Right lobe of liver (tissue), 6 donors: Measurements from ENCODE around the gene RHBG. TPM values are rescaled to one million over a fixed set of nuclear protein-coding genes. Genes with fewer than 3 reads are reported as not detected.

Experiments
- ATAC-seq, 4 donors: fragments of 200-7000 bp; cut with Tn5 transposase; one replicate each; pipeline ENCODE4 v1.9.1; 2020; ENCODE audit warnings: mild to moderate bottlenecking in 4 of 4, moderate library complexity in 4 of 4
- DNase-seq, 3 donors: peaks; one replicate each; pipeline ENCODE4 v3.0.0-alpha.2; 2020
- H3K27ac ChIP-seq, 3 donors: fragments of 200-600 bp; one replicate each; pipeline ENCODE4 v1.8.0; 2022
- H3K27me3 ChIP-seq, 2 donors: fragments of 200-600 bp; one replicate each; pipeline ENCODE4 v1.8.0; 2022
- H3K36me3 ChIP-seq, 4 donors: fragments of 200-600 bp; sonication (generic) in 1 of 4; one replicate each; pipeline versions ENCODE4 v1.5.1 to v1.8.0; 2017 to 2022; ENCODE audit warnings: control low read depth in 1 of 4
- H3K4me1 ChIP-seq, 4 donors: fragments of 200-600 bp; sonication (generic) in 1 of 4; one replicate each; pipeline versions ENCODE4 v1.5.1 to v1.8.0; 2017 to 2022; ENCODE audit warnings: control low read depth in 1 of 4
- H3K4me3 ChIP-seq, 3 donors: fragments of 200-600 bp; one replicate each; pipeline ENCODE4 v1.8.0; 2022
- H3K9me3 ChIP-seq, 4 donors: fragments of 200-600 bp; sonication (generic) in 1 of 4; one replicate each; pipeline versions ENCODE4 v1.5.1 to v1.8.0; 2017 to 2022; ENCODE audit warnings: control low read depth in 1 of 4
- CTCF ChIP-seq, 4 donors: fragments of 200-600 bp in 3 of 4; fragments of 450-650 bp in 1 of 4; IDR thresholded peaks; one replicate each; pipeline versions ENCODE4 v1.5.1 to v1.8.0; 2016 to 2022; ENCODE audit warnings: antibody characterized with exemption in 4 of 4, mild to moderate bottlenecking in 2 of 4
- POLR2A ChIP-seq: fragments of 450-650 bp; IDR thresholded peaks from one replicate; pipeline ENCODE4 v1.6.1; 2017; ENCODE audit warnings: antibody characterized with exemption, mild to moderate bottlenecking
- WGBS: methylation state at CpG from one replicate; pipeline ENCODE4 v1.1.6; 2018; ENCODE audit warnings: low coverage, low lambda C conversion rate; ENCODE audit not compliant: insufficient coverage; ENCODE audit errors: missing lambda C conversion rate; 5-methylcytosine and 5-hydroxymethylcytosine counted together
- intact Hi-C, 2 donors: fragments of 100-400 bp; cut with DNase I; formaldehyde crosslinking; loops; one replicate each; pipeline versions ENCODE4 v1.11.2 to v1.14.1; 2022
- total RNA-seq, 6 experiments: library from RNA; depleted of rRNA in 2 of 6; stranded (reverse); fragments of >200 nt in 2 of 6; fragmentation: NEBNext Ultra II Directional in 3 of 6; extraction: Animal tissue kit (Norgen Biotek cat#: 25700) in 3 of 6; gene quantifications; one replicate each; pipeline versions ENCODE4 v1.1.0 to v1.2.4, GENCODE V29; 2016 to 2023
- donor health status: DM: no; HTN: yes; CAD: no.
- donor health status: DM: no; HTN: no; CAD: no.
- donor health status: DM: no; HTN: no; CAD: no.
- donor health status: DM: no; HTN: yes; CAD: no.
- donor health status: DM: no; HTN: yes; CAD: no.

Gene RHBG
- total RNA-seq, 6 experiments from 2014 or later = 0.42 to 1.6 (median 1.1) TPM; not detected in 2

GRCh38 chr1:156386134-156386901, 17.3 kb downstream of the RHBG start:
- TF ChIP-seq POLR2A (no peak), CTCF (IDR thresholded peaks at IDR 0.05) (no peak)
- intact Hi-C loops = loop anchor here (5.0 to 10.0 kb wide), 3 partner anchors 56 to 228 kb away; partner anchors contain the start of gene HAPLN2 (in 1 of the 2)
- DNase-seq = no peak
- no peak overlapping the region for H3K4me3 ChIP-seq
- ATAC-seq = no peak
- H3K27me3 ChIP-seq = no peaks in the 10 kb centered on the region
- H3K9me3 ChIP-seq = no peaks in the 10 kb centered on the region
- no peak overlapping the region for H3K27ac ChIP-seq
- H3K4me1 ChIP-seq = no peaks in the 10 kb centered on the region
- no peaks in the 10 kb centered on the region for H3K36me3 ChIP-seq
- 100% methylated on average over 2 of the region's 6 CpGs for WGBS

GRCh38 chr1:156386949-156387869, 18.2 kb downstream of the RHBG start:
- intact Hi-C loops = loop anchor here (5.0 to 10.0 kb wide), 3 partner anchors 55 to 228 kb away; partner anchors contain the start of gene HAPLN2 (in 1 of the 2)
- Histone ChIP-seq H3K4me1 (no peaks in the 10 kb centered on the region), H3K27me3 (no peaks in the 10 kb centered on the region), H3K27ac (no peak overlapping the region), H3K9me3 (no peaks in the 10 kb centered on the region), H3K4me3 (no peak overlapping the region), H3K36me3 (no peaks in the 10 kb centered on the region)
- DNase-seq = no peak
- WGBS = 70% methylated on average over 5 of the region's 8 CpGs
- no peak for TF ChIP-seq CTCF (IDR thresholded peaks at IDR 0.05)
- no peak for TF ChIP-seq POLR2A
- ATAC-seq = no peak

GRCh38 chr1:156387870-156388173, 18.8 kb downstream of the RHBG start:
- intact Hi-C loops = loop anchor here (5.0 to 10.0 kb wide), 3 partner anchors 54 to 227 kb away; partner anchors contain the start of gene HAPLN2 (in 1 of the 2)
- Histone ChIP-seq H3K9me3 (no peaks in the 10 kb centered on the region), H3K27ac (no peak overlapping the region), H3K4me3 (no peak overlapping the region), H3K36me3 (no peaks in the 10 kb centered on the region), H3K27me3 (no peaks in the 10 kb centered on the region), H3K4me1 (no peaks in the 10 kb centered on the region)
- DNase-seq = no peak
- no peak for TF ChIP-seq CTCF (IDR thresholded peaks at IDR 0.05)
- no peak for TF ChIP-seq POLR2A
- ATAC-seq = peak in 3 of 4 donors; percentile 23 to 29 (median 24)
- 3% methylated on average over 6 of the region's 15 CpGs for WGBS

GRCh38 chr1:156388174-156389137, 19.4 kb downstream of the RHBG start:
- WGBS = 12% methylated on average over 21 of the region's 73 CpGs
- ATAC-seq (no peak), DNase-seq (no peak)
- H3K27me3 ChIP-seq = no peaks in the 10 kb centered on the region
- no peak for TF ChIP-seq POLR2A
- TF ChIP-seq CTCF (IDR thresholded peaks at IDR 0.05) = no peak
- no peak overlapping the region for H3K27ac ChIP-seq
- intact Hi-C loops = loop anchor here (5.0 to 10.0 kb wide), 3 partner anchors 54 to 226 kb away; partner anchors contain the start of gene HAPLN2 (in 1 of the 2)
- H3K4me3 ChIP-seq = no peak overlapping the region
- H3K9me3 ChIP-seq = no peaks in the 10 kb centered on the region
- no peaks in the 10 kb centered on the region for H3K36me3 ChIP-seq
- H3K4me1 ChIP-seq = no peaks in the 10 kb centered on the region
